GM18858 (cell line): ENCODE measurements around the gene ARRB1.
"Not testable (repeated sequence)": the region's sequence is repeated elsewhere in the genome, so short reads cannot be mapped to it uniquely, and the experiment has no call there.

ENCODE experiments used
- ATAC-seq: cut with Tn5 transposase; IDR thresholded peaks from one replicate; pipeline ENCODE4 v1.9.1; 2021; ENCODE audit not compliant: unreplicated experiment

ARRB1 gene

GRCh38 chr11:75324740-75325139 is 26.7 kb downstream of the ARRB1 start:
- no peak for ATAC-seq

DNA sequence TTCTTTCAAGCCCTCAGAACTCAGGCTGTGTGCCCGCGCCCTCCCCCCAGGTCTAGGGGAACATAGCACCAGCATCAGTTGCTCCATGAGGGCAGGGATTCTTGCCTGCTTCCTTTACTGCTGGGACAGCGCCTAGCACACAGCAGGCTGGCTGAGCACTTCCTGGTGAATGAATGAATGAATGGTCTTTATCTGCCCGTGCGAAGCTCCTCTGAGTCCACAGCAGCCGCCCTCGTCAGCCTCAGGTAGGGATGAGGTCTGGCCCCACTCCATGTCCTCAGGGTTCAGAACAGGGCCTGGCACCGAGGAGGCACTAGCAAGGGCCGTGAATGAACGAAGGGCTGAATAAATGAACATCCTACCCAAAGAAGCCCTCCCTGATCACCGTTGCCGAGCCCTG is 27.3 kb downstream of the ARRB1 start:
- no peak for ATAC-seq

- ATAC-seq = no peak
These were observed 27.9 kb downstream of the ARRB1 start for GRCh38 chr11:75323609-75324008.

GRCh38 chr11:75320643-75321042 is 30.8 kb downstream of the ARRB1 start:
- ATAC-seq = no peak

GRCh38 chr11:75320046-75320618 is 31.3 kb downstream of the ARRB1 start:
- no peak for ATAC-seq

DNA sequence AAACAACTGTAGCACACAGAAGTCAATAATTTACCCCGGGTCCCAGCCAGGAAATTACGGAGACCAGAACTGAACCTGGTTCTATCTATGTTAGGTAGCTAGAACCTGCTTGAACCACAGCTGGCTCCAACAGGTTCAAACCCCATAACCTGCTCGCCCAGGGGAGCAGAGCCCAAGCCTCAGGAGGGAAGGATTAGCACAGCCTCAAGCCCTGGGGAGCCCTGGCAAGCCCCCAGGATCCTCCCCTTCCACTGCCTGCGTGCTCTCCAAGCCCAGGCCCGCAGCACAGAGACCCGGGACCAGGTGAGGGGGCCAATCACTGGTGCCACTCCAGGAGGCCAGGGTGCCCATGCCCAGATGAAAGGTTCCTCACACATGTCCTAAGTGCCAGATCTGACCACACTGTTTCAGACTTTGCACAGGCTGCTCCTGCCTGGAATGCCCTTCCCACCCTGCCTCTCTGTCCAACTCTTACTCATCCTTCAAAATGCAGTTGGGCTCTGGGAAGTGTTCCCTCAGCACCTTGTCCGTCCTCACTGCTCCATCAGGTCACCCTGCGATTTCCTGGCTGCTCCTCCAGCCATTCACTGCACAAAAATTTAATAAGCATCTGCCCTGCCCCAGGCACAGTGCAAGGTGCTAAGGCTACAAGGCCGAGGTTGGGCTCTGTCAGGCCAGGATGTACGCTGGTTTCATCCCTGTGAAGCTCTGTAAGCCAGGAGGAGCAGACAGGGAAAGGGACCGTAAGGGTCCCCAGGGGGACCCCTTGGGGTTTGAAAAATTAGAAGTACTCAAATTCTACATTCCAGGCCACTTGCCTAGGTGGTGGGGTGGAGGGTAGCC is 32.2 kb downstream of the ARRB1 start:
- no peak for ATAC-seq

DNA sequence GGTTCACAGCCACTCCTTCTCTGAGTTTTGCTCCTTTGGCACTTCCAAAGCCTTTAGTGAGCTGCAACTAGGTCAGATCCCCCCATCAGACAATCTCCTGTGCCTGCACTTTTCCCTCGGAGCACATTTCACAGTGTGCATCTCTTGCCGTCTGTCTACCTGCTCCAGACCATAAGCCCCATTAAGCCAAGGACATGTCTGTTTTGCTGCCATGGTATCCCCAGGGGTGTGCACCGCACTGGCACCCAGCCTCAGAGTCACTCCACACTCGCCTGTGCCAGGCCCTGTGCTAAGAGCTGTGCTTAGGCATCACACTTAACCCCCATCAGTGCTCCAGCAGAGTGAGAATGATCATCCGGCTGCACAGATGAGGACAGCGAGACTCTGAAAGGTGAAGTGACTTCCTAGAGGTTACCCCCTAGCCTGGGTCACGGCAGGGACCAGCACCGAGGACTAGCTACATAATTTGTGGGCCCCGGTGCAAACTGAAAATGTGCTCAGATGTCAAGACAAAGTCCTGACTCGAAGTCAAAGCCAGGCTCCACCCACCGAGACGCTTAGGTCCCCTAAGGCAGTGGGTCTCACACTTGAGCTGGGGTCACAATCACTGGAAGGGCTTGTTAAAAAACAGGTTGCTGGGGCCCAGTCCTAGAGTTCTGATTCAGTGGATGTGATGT is 33.9 kb downstream of the ARRB1 start:
- no peak for ATAC-seq

DNA sequence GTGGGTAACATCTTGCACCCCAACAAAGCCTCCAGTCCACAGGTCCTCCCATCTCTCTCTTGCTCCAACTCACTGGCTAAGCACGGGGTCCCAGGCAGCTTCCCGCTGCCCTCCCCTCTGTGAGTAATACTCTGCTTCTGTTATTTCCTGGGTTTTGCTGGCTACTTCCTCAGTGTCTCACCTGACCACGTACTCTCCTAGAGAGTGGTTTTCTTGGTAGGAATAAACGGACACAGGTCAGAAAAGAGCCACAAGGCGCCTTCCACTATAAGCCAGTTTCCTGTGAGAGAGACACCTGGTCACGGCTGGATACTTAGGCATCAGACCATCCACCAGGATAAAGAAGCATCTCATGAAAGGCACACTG is 36.0 kb downstream of the ARRB1 start:
- no peak for ATAC-seq

DNA sequence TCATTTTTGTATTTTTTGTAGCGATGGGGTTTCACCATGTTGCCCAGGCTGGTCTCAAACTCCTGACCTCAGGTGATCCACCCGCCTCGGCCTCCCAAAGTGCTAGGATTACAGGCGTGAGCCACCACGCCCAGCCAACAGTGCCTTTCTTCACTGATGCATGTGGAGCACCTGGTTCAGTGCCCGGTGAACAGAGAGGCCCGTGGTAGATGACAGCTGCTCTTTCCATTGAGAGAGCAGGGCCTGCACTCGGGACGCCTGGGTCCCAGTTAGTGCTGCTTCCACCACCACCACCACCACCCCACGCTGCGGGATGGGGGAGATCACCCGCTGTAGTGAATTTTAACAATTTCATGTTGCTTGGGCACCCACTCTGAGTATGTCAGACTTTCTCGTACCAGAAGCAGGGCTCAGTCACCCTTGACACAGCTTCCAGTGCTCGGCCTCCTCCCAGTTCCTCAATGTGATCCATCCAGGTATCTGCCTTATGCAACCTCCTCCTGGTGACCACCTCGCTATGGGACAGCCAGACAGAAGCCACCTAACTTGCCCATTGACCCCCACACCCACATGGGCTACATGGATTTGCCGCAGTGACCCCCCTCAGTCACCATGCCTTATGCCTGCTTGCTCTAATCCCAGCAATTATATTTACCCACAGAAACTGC is 36.6 kb downstream of the ARRB1 start:
- no peak for ATAC-seq

DNA sequence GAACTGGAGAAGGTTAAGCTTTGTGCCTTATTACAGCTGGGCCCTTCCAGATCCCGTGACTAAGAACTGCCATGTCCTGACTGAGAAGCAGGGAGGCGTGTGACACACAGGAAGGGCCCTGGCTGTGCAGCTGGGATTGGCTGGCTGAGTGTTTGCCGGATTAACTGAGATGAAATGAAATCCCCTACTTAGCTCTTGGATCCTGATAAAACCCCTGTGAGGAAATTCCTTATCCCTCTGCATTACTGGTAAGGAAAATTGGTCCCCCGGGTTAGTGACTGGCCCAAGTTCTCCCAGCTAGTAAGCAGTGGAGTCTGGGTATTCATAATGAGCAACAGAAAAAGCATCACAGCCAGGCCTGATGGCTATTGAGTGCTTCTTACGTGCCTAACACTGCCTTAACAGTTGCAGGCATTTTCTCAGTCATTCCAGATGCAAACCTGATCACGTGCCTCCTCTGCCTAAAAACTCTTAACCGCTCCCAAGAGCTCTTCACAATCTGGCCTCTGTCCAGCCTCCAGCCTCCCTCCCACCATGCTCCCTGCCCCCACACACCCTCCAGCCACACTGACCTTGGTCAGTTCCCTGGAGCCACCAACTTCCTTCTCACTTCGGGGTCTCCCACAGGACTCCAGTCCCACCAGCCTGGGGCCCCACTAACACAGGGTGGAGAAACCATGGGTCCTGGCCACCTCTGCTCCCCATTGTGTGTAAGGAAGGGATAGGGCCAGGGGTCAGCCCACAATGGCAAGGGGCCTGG is 37.8 kb downstream of the ARRB1 start:
- no peak for ATAC-seq

GRCh38 chr11:75312346-75312745 is 39.1 kb downstream of the ARRB1 start:
- ATAC-seq = no peak

GRCh38 chr11:75311858-75312288 is 39.6 kb downstream of the ARRB1 start:
- ATAC-seq = no peak

DNA sequence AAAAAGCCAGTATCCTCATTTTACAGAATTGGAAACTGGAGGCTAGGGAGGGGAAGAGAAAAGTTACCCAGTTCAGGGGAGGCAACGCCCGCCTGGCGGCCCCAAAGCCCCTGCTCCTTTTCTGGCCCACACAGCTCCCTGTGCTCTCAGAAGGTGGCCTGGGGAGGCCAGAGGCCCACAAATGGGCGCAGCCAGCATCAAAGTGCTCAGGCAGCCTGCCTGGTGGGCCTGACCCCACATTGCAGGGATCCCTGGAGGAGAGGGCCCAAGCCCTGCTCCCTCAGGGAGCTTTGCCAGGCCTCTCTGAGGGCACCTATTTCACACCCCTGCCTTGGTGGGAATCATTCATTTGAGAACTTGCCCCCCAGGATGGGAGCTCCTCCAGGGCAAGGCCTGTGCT is 42.5 kb downstream of the ARRB1 start:
- ATAC-seq = no peak

- ATAC-seq = no peak
These were observed 43.3 kb downstream of the ARRB1 start for GRCh38 chr11:75308116-75308515.

- no peak for ATAC-seq
These were observed 44.4 kb downstream of the ARRB1 start for GRCh38 chr11:75307058-75307457.

DNA sequence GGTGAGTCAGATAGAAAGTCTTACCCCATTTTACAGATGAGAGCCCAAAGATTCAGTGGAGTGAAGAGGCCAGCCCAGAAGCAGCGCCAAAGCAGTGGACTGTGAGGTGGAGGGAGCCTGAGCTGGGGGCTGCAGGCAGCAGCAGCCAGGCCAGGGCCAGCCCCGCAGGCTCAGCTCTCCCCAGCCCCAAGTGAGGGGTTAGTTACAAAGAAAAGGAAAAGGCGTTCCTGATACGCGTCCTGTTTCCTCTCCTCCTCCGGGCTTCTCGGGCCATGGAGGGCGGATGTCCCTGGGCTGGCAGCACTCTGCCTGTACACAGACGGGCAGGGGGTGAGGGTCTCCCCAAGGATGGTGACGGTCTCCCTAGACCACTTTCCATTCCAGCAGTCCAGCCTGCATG is 44.9 kb downstream of the ARRB1 start:
- no peak for ATAC-seq

DNA sequence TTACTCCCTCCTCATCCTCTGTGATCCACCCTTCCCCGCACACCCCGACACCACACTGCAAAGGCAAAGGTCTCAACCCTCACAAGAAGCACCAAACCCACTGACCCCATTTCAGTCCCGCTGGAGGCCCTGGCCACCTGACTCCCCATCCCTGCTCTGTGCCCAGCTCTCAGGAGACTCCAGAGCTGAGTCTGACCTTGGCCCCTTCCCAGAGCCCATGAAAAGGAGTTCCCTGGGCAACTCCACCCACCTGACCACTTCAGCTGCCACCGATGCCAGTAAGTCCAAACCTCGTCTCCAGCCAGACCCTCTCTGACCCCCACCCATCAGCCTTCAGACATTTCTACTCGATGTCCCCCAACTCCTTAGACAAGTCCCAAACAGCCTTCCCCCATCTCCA is 45.5 kb downstream of the ARRB1 start:
- ATAC-seq = no peak

- no peak for ATAC-seq
These were observed 46.0 kb downstream of the ARRB1 start for GRCh38 chr11:75305452-75305851.

GRCh38 chr11:75304941-75305340 is 46.5 kb downstream of the ARRB1 start:
- not testable (repeated sequence) for ATAC-seq

DNA sequence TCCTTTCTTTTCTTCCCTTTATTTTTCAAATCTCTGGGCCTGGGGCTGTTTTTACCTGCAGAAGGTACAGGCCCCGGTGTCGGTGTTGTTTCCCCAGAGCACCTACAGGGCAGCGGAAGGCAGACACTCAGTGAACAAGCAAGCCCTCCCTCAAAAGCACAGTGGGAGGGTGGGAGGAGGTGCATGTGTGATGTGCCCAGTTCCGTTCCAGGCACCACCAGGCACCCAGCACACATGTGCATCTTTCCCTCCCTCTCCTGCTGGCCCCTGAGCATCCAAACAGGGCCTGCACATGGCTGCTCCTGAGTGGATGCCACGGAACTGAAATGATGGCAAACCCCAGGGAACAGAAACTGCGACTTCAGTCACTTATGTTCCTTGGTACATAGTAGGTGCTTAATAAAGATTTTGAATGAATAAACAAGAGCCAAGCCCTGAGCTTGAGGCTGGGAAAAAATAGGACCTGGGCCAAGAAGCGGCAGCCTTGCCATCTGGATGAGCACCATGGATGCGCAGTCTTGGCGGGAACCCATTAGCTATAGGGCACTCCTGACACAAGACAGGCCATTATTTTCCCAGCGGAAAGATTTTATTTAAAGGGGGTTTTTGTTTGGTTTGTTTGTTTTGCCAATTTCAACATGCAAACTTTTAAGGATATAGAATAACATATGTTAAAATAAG is 47.8 kb downstream of the ARRB1 start:
- ATAC-seq = no peak
